Glutamatergic neuron (in vitro differentiated cells): ENCODE results near the gene MMP2. TPM values are rescaled to one million over a fixed set of nuclear protein-coding genes. Genes with fewer than 3 reads are reported as not detected.

Source experiments
- DNase-seq: peaks from one replicate; pipeline ENCODE4 v3.0.0; 2022
- H3K27ac Mint-ChIP-seq: one replicate; pipeline ENCODE4 v1.8.0; 2020; ENCODE audit warnings: mild to moderate bottlenecking, mixed read lengths, inconsistent platforms; ENCODE audit not compliant: unreplicated experiment
- H3K27me3 Mint-ChIP-seq: one replicate; pipeline ENCODE4 v1.8.0; 2020; ENCODE audit warnings: mild to moderate bottlenecking, moderate library complexity, mixed read lengths, inconsistent platforms; ENCODE audit not compliant: unreplicated experiment
- H3K36me3 Mint-ChIP-seq: one replicate; pipeline ENCODE4 v1.8.0; 2020; ENCODE audit warnings: mild to moderate bottlenecking, mixed read lengths, inconsistent platforms; ENCODE audit not compliant: unreplicated experiment
- H3K4me1 Mint-ChIP-seq: one replicate; pipeline ENCODE4 v1.8.0; 2020; ENCODE audit warnings: mild to moderate bottlenecking, low read depth, mixed read lengths, inconsistent platforms; ENCODE audit not compliant: unreplicated experiment
- H3K4me3 Mint-ChIP-seq: one replicate; pipeline ENCODE4 v1.8.0; 2020; ENCODE audit warnings: mild to moderate bottlenecking, mixed read lengths, inconsistent platforms; ENCODE audit not compliant: unreplicated experiment
- H3K9me3 Mint-ChIP-seq: one replicate; pipeline ENCODE4 v1.8.0; 2020; ENCODE audit warnings: mild to moderate bottlenecking, moderate library complexity, mixed read lengths, inconsistent platforms; ENCODE audit not compliant: unreplicated experiment
- CTCF ChIP-seq: fragments of 200-600 bp; sonication (generic); IDR thresholded peaks from one replicate; pipeline ENCODE4 v1.5.0; 2021; ENCODE audit not compliant: partially characterized antibody, unreplicated experiment
- total RNA-seq: library from RNA; stranded (reverse); fragmentation: NEBNext Ultra II Directional; extraction: Animal tissue kit (Norgen Biotek cat#: 25700); gene quantifications from one replicate; pipeline ENCODE4 v1.2.1, GENCODE V29; 2021; ENCODE audit not compliant: unreplicated experiment

The MMP2 gene
- total RNA-seq, 1 donor from 2014 or later: 7.0 TPM

GRCh38 chr16:55436587-55436986 lies 42.4 kb upstream of the MMP2 start:
- DNase-seq: no peak
- H3K9me3 Mint-ChIP-seq: no peaks in the 10 kb centered on the region
- no peak for TF ChIP-seq CTCF
- no peak overlapping the region for H3K4me3 Mint-ChIP-seq
- H3K27me3 Mint-ChIP-seq: peaks cover 2% of the 10 kb centered on the region
- no peaks in the 10 kb centered on the region for H3K36me3 Mint-ChIP-seq
- H3K27ac Mint-ChIP-seq: no peak overlapping the region
- no peaks in the 10 kb centered on the region for H3K4me1 Mint-ChIP-seq

GRCh38 chr16:55437625-55438024 lies 41.4 kb upstream of the MMP2 start:
- H3K27me3 Mint-ChIP-seq: peaks cover 2% of the 10 kb centered on the region
- no peaks in the 10 kb centered on the region for H3K36me3 Mint-ChIP-seq
- H3K27ac Mint-ChIP-seq: no peak overlapping the region
- H3K4me1 Mint-ChIP-seq: no peaks in the 10 kb centered on the region
- no peak for TF ChIP-seq CTCF
- DNase-seq: no peak
- no peaks in the 10 kb centered on the region for H3K9me3 Mint-ChIP-seq
- no peak overlapping the region for H3K4me3 Mint-ChIP-seq

GRCh38 chr16:55438281-55438680 lies 40.7 kb upstream of the MMP2 start:
- no peak for TF ChIP-seq CTCF
- H3K4me3 Mint-ChIP-seq: no peak overlapping the region
- H3K36me3 Mint-ChIP-seq: no peaks in the 10 kb centered on the region
- no peaks in the 10 kb centered on the region for H3K27me3 Mint-ChIP-seq
- DNase-seq: no peak
- no peaks in the 10 kb centered on the region for H3K4me1 Mint-ChIP-seq
- no peak overlapping the region for H3K27ac Mint-ChIP-seq
- H3K9me3 Mint-ChIP-seq: no peaks in the 10 kb centered on the region

- H3K27me3 Mint-ChIP-seq: no peaks in the 10 kb centered on the region
- H3K4me1 Mint-ChIP-seq: no peaks in the 10 kb centered on the region
- no peak for TF ChIP-seq CTCF
- DNase-seq: no peak
- no peak overlapping the region for H3K27ac Mint-ChIP-seq
- no peaks in the 10 kb centered on the region for H3K36me3 Mint-ChIP-seq
- H3K4me3 Mint-ChIP-seq: no peak overlapping the region
- H3K9me3 Mint-ChIP-seq: no peaks in the 10 kb centered on the region
Observed at GRCh38 chr16:55439101-55439690, 39.8 kb upstream of the MMP2 start.

GRCh38 chr16:55443434-55444346 lies 35.3 kb upstream of the MMP2 start:
- no peak for DNase-seq
- Mint-ChIP-seq H3K27me3 (no peaks in the 10 kb centered on the region), H3K9me3 (no peaks in the 10 kb centered on the region), H3K36me3 (no peaks in the 10 kb centered on the region), H3K27ac (no peak overlapping the region), H3K4me3 (no peak overlapping the region), H3K4me1 (no peaks in the 10 kb centered on the region)
- no peak for TF ChIP-seq CTCF
